GM12875 (cell line): Measurements from ENCODE around the gene LTK.
A peak's percentile ranks its signal among the peaks of the same experiment; 100 is the strongest.

ENCODE experiments used
- H3K4me3 ChIP-seq: one replicate; pipeline ENCODE4 v1.5.1; 2011; ENCODE audit warnings: low read depth, low read length, control low read depth
- CTCF ChIP-seq: IDR thresholded peaks from 2 replicates; pipeline ENCODE4 v1.5.1; 2011; ENCODE audit warnings: low read depth, mild to moderate bottlenecking, control low read depth, inconsistent platforms, low read length, moderate library complexity, borderline replicate concordance; ENCODE audit not compliant: insufficient read depth

The LTK gene

GRCh38 chr15:41513506-41514227, at the start of gene LTK:
Gene LTK, minus strand, starts transcription at chr15:41513827. Its CDS starts 118 bp downstream, at chr15:41513709.
- TF ChIP-seq CTCF = no peak

GRCh38 chr15:41562784-41563198, 49.2 kb upstream of the LTK start:
- TF ChIP-seq CTCF = no peak
- H3K4me3 ChIP-seq = no peak overlapping the region

More at GRCh38 chr15:41513506-41514227, at the start of gene LTK:
- peak within 1 kb of the TSS; percentile 44 for H3K4me3 ChIP-seq

GRCh38 chr15:41562244-41562643, 48.6 kb upstream of the LTK start:
- TF ChIP-seq CTCF = no peak
- H3K4me3 ChIP-seq = no peak overlapping the region

- H3K4me3 ChIP-seq = no peak overlapping the region
- no peak for TF ChIP-seq CTCF
These were observed 48.1 kb upstream of the LTK start for GRCh38 chr15:41561777-41562145.

- H3K4me3 ChIP-seq = no peak overlapping the region
- no peak for TF ChIP-seq CTCF
These were observed 47.6 kb upstream of the LTK start for GRCh38 chr15:41561104-41561776.

- TF ChIP-seq CTCF = no peak
- no peak overlapping the region for H3K4me3 ChIP-seq
These were observed 46.9 kb upstream of the LTK start for GRCh38 chr15:41560572-41560874.

- H3K4me3 ChIP-seq = no peak overlapping the region
- TF ChIP-seq CTCF = no peak
These were observed 45.7 kb upstream of the LTK start for GRCh38 chr15:41559239-41559782.
